Effector CD4-positive, alpha-beta T cell (primary cell): ENCODE measurements around the gene DOCK1.
"Not testable (repeated sequence)": the region's sequence is repeated elsewhere in the genome, so short reads cannot be mapped to it uniquely, and the experiment has no call there.

Experiments used
- DNase-seq: peaks from one replicate; pipeline ENCODE4 v3.0.0-alpha.2; 2020

The DOCK1 gene

DNA sequence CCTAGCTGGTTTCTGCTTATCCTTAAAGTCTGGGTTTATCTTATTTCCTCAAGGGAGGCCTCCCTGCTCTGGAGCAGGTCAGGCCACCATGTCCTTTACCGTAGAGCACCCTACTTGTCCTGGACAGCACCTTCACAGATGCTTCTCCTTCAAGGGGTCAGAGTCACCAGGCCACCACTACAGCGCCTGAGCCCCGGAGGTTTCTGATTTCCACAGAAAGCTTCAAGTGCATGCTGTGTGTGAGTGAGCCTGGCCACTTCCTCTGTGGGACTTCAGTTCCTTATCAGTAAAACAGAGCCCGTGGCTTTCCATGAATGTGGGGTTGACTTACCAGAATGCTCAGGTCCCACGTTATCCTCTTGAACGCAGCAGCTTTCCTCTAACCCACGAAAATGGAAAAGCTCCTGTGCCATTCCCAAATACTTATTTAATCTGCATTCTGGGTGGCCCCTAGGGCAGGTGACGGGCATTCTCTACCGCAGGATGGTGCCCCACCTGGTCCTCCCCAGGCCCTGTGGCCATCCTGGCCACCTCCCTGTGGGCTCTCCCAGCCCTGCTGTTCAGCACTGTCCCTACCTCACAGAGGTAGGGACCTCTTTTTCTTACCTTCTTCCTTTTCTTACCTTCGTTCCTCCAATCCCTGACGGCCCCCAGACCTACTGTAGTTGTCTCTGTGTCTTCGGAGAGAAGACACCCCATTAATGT is 1.4 kb upstream of the DOCK1 start:
- no peak for DNase-seq

GRCh38 chr10:126904516-126904817 is 761 bp upstream of the DOCK1 start:
- DNase-seq = no peak

DNA sequence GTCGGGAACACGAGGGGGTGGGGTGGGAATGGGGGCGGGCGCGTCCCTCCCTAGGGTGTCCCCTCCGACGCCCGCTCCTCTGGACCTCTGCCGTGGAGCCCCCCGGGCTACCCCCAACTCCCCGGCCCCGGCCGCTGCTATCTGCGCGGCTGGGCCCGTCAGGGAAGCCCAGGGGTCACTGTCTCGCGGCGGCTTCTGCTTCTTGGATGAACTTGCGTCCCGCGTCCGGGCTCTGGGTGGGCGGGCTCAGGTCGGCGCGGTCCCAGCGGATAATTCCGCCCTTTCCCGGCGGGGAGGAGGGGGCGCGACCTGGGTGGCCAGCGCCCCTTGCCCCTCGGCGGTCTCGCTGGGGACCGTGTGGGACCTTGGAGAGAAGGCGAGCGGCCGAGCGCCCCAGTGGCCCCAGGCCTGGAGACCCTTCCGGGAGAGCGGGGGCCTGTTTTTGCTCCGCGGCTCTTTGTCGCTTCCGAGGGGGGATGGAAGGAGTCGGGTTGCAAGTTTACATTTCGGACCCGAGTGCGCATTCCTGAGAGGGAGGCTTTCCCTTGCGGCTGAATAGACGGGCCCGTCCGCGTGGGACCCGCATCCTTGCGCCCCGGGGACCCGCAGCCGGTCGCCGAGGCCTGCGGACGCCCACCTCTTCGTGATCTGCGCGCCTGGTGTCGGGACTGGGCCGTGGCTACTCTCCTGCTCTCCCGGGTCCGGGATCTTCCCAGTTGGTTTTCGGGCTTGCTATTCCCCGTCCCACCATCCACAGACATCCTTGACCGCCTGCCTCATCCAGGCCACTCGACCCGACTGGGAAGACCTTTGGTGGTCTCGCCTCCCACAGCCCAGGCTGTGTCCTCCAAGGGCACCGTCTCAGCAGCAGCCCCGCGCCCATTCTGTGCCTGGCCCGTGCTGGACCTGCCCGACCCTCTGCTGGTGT is 812 bp downstream of the DOCK1 start:
- no peak for DNase-seq

GRCh38 chr10:126906704-126907422 is 1.6 kb downstream of the DOCK1 start:
- no peak for DNase-seq

GRCh38 chr10:126907423-126907970 is 2.3 kb downstream of the DOCK1 start:
- DNase-seq = no peak

- DNase-seq = no peak
These were observed 3.0 kb downstream of the DOCK1 start for GRCh38 chr10:126908225-126908624.

- no peak for DNase-seq
These were observed 3.5 kb downstream of the DOCK1 start for GRCh38 chr10:126908729-126909128.

DNA sequence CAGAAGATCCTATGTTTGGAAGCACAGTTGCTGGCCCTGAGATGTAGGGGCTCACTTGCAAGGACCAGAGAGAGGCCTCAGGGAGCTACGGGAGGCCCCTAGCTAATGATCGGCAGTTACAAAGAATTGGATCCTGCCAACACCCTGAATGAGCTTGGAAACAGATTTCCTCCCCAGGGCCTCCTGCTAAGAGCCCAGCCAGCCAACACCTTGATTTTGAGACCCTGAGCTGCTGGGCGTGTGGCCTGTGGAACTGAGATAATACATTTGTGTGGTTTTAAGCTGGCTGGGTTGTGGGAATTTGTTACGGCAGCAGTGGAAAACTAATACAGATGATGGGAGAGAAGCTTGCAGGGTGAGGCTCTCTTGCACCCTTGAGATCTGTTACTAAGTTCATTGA is 3.9 kb downstream of the DOCK1 start:
- no peak for DNase-seq

DNA sequence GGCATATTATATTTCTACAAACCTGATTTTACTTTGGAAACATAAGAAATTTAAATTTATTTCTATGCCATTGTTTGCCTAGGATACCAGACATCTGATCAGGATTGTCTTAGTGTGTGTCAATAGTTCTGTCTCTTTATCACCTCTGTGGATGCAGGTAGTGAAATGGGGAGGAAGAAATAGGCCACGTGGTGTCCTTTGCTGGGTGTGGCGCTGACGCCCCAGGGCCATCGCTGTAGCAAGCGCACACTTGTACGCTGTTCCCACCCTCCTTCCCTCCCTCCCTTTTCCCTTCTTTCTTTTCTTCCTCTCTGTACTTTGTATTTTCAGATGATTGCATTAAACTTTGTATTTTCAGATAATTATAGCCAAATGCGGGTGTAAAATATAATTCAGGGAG is 5.0 kb downstream of the DOCK1 start:
- DNase-seq = no peak

- DNase-seq = no peak
These were observed 5.6 kb downstream of the DOCK1 start for GRCh38 chr10:126910798-126911197.

DNA sequence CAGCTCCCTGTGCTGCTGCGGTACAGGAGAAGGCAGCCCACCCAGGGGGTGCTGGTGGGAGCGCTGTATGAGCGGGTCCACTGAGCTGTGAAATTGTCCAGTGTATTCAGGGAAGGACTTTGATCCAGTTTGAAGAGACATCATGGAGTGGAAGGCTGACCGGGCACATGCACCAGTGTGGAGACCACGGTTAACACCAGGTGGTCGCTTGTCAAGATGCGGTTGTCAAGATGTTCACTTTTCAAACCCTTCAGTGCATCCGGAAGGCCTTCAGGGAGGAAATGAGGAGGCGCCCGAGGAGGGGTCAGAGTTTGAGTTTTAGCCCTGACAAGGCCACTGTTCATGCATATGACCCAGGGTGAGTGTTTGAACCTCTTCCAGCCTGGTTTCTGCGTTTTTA is 6.1 kb downstream of the DOCK1 start:
- no peak for DNase-seq

GRCh38 chr10:126913316-126913715 is 8.1 kb downstream of the DOCK1 start:
- DNase-seq = no peak

GRCh38 chr10:126914561-126914960 is 9.3 kb downstream of the DOCK1 start:
- no peak for DNase-seq

- DNase-seq = not testable (repeated sequence)
These were observed 11.7 kb downstream of the DOCK1 start for GRCh38 chr10:126916952-126917351.

DNA sequence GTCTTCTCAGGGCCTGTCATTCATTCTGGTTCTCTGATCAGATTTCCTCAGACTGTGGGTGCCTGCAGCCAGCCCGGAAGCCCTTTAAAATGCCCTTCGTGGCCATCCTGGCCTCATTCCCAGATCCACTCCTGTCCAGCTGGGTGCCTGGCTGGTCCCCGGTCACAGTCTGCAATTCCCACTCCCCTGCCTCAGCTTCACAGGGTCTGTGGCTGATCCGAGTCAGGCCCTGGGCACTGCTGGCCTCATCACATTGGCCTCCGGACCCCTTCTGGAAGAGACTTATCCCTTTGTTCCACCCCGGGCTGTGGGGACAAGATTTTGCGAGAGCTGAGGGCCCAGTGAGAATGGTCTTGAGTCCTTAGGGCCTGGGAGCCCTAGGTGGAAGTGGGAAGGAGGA is 12.1 kb downstream of the DOCK1 start:
- no peak for DNase-seq

- DNase-seq = no peak
These were observed 13.0 kb downstream of the DOCK1 start for GRCh38 chr10:126917975-126918908.

DNA sequence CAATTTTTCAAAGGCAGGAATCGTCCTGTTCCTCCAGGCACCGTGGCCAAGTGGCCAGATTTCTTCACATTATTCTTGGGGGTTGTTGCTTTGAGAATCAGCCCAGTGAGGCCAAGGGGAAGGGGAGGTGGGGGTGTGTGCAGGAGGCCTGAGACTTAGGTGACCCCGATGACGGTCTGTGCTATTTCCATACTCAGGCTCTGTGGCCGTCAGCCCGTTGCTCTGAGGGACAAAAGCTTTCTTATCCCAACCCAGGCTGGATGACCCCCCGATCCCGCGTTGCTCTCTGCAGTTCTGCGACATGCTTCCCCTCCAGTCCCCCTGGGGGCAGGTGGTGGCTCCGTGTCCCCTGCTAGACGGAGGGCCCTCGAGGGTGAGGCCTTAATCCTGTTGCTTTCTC is 14.2 kb downstream of the DOCK1 start:
- no peak for DNase-seq

DNA sequence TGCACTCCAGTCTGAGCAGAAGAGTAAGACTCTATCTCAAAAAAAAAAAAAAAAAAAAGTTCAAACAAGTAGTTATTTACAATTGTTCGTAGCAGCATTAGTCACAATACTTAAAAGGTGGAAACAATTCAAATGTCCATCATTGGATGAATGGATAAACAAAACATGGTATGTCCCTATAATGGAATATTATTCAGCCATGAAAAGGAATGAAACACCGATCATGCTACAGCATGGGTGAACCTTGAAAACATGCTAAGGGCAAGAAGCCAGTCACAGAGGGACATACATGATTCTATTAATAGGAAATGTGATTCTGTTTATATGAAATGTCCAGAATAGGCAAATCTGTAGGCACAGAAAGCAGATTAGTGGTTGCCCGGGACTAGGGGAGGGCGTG is 15.9 kb downstream of the DOCK1 start:
- no peak for DNase-seq

GRCh38 chr10:126921974-126922525 is 16.8 kb downstream of the DOCK1 start:
- no peak for DNase-seq

DNA sequence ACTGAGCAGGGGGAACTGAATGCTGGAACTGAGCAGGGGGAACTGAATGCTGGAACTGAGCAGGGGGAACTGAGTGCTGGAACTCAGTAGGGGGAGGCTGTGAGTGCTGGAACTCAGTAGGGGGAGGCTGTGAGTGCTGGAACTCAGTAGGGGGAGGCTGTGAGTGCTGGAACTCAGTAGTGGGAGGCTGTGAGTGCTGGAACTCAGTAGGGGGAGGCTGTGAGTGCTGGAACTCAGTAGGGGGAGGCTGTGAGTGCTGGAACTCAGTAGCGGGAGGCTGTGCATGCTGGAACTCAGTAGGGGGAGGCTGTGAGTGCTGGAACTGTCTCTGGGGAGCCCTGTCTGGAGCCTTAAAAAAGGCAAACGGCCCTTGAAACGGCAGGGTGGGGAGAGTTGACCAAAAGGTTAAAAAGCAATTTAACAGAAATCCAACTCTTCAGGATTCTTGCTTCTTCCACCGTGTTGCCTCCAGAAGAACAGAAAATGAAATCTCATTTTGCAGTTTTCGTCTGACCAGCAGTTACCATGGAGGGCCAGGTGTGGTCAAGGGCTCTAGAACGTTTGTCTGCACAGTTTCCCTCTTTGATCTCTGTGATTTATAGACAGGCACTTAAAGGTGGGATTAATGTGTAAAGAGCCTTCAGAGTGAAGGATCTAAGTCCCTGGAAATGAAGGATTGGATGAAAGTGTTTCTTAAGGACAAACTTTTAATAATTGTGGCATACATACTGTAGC is 19.1 kb downstream of the DOCK1 start:
- DNase-seq = no peak

DNA sequence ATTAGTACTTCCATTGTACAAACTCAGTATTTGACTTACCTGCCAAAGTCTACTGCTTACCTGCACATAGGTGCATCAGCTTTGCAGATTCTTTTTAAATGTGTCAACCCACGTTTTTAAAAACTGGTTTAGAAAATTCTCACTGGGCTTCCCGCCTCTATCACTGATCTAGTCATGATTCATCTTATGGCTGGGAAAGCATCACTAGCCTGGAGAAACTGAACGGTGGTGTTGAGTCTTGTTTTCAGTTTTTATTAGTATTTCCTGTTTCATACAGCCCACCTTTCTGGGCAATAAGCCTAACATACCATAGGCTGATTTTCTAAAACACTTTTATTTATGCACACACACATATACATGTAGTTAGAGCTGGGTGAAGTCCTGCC is 19.7 kb downstream of the DOCK1 start:
- no peak for DNase-seq
